Activated gamma-delta T cell treated with Interleukin-2 at 50 U/mL for 16 hours (primary cell): ENCODE data around the gene SPON1.
"Not testable (repeated sequence)": the region's sequence is repeated elsewhere in the genome, so short reads cannot be mapped to it uniquely, and the experiment has no call there.

Experiments
- DNase-seq: peaks from one replicate; pipeline ENCODE4 v3.0.0-alpha.2; 2020

Gene SPON1

GRCh38 chr11:14136561-14136960 is 174.0 kb downstream of the SPON1 start:
- no peak for DNase-seq

- no peak for DNase-seq
These were observed 174.8 kb downstream of the SPON1 start for GRCh38 chr11:14137284-14137683.

GRCh38 chr11:14140991-14141390 is 178.5 kb downstream of the SPON1 start:
- DNase-seq: no peak

GRCh38 chr11:14141676-14142075 is 179.2 kb downstream of the SPON1 start:
- DNase-seq: no peak

GRCh38 chr11:14144934-14145333 is 182.4 kb downstream of the SPON1 start:
- DNase-seq: no peak

- DNase-seq: no peak
These were observed 186.2 kb downstream of the SPON1 start for GRCh38 chr11:14148653-14149273.

GRCh38 chr11:14149683-14150082 is 187.2 kb downstream of the SPON1 start:
- DNase-seq: no peak

GRCh38 chr11:14150878-14151277 is 188.4 kb downstream of the SPON1 start:
- no peak for DNase-seq

- not testable (repeated sequence) for DNase-seq
These were observed 191.6 kb downstream of the SPON1 start for GRCh38 chr11:14154103-14154502.

- no peak for DNase-seq
These were observed 195.9 kb downstream of the SPON1 start for GRCh38 chr11:14158393-14158792.

- DNase-seq: no peak
These were observed 201.1 kb downstream of the SPON1 start for GRCh38 chr11:14163576-14163975.

GRCh38 chr11:14173679-14174078 is 211.2 kb downstream of the SPON1 start:
- not testable (repeated sequence) for DNase-seq

- DNase-seq: no peak
These were observed 216.7 kb downstream of the SPON1 start for GRCh38 chr11:14179116-14179820.

GRCh38 chr11:14181121-14181520 is 218.6 kb downstream of the SPON1 start:
- DNase-seq: no peak

- DNase-seq: no peak
These were observed 220.4 kb downstream of the SPON1 start for GRCh38 chr11:14182833-14183364.

GRCh38 chr11:14184028-14184940 is 221.8 kb downstream of the SPON1 start:
- DNase-seq: no peak

GRCh38 chr11:14185461-14185860 is 222.9 kb downstream of the SPON1 start:
- DNase-seq: no peak

GRCh38 chr11:14186046-14186775 is 223.7 kb downstream of the SPON1 start:
- no peak for DNase-seq

GRCh38 chr11:14189874-14190273 is 227.4 kb downstream of the SPON1 start:
- no peak for DNase-seq

- no peak for DNase-seq
These were observed 228.7 kb downstream of the SPON1 start for GRCh38 chr11:14190992-14191778.

GRCh38 chr11:14193644-14194043 is 231.1 kb downstream of the SPON1 start:
- no peak for DNase-seq
